Activated T-helper 9 cell treated with anti-CD3 and anti-CD28 coated beads, Interleukin-2, amount 50 U/mL, for 16 hours (primary cell): ENCODE results near the gene GSG1.
"Not testable (repeated sequence)": the region's sequence is repeated elsewhere in the genome, so short reads cannot be mapped to it uniquely, and the experiment has no call there.

ENCODE experiments used
- DNase-seq: peaks from one replicate; pipeline ENCODE4 v3.0.0-alpha.2; 2020; ENCODE audit warnings: low read depth

The GSG1 gene

DNA sequence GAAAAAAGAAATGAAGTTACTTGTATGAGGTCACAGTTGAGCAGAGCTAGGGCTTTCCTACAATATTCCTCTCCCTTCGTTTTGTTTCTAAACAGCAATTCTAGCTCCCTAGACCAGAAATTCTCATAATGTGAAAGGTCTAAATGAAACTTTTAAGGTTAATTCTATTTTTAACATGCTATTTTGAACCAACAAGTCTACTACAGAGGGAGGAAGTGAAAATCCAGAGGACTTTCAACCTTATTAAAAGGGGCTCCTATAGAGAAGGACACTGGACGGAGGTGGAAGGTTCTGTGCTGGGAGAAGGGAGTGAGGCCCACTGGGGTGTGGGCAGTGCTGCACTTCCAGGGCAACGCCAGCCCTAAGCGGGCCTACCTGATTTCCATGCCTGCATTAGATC lies 13.4 kb downstream of the GSG1 start:
- no peak for DNase-seq

DNA sequence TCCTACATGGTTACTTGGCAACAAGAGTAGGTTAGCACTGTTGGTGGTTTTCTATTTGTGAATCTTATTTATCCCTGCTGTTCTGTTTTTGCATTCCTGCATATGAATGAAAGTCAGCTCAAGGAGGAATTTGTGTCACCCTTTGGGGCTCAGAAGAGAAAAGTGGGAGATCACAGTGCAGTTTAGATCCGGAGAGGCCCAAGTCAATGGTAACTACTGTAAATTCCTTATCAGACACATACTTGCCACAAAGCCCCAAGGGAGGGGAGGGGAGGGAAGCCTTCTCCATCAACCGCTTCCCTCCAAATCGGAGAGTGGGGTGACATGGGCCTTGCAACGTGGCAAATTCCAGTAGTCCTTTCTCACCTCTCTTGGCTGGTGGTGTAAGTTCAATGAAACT lies 15.0 kb downstream of the GSG1 start:
- no peak for DNase-seq

DNA sequence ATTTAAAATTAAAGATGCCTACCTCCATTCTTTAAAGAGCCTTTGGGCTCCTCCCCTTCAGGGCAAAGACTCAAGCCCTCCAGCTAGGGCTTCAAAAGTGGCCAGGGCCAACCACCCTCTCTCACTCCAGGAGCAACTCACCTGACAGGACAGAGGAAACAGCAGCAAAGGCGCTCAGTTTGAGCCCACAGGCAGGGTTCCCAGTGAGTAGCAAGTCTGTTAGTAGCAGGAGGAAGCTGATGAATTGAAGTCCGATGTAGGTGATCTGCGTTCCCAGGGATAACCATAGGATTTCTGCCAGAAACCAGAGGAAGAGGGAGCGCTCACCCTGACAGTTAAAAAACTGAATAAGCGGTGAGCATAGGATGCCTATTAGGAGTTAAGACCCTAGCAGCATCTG lies 15.7 kb downstream of the GSG1 start:
- no peak for DNase-seq

DNA sequence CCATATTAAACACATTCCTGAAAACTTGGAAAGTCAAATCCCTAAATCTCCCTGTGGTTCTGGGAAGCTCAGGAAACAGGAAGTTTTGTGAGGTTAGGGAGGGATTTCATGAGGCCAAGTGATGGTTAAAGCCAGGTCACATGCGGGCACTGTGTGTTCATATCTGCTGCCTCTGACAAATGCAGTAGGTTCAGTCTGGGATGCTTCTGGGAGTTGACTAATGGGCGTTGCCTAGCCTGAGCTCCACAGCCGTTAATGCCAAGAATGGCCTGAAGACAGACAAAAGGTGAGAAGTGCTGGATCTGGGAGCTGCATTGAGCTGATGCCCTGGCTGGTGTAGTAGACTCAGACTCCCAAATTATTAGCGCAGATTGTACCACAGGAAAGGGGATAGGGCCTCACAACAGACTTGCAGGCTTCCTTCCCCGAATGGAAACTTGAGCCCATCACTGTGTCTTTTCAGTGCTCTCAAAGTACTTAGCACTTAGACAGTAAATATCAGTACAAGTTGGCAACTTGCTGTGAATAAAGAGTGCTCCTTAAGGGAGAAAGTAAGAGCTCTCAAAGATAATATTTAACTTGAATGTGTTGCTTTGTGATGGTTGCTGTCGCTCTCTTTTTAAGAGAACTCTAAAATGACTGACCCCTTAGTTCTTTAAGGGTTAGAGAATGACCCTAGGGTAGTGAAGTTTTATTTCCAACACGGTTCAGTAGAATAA lies 17.3 kb downstream of the GSG1 start:
- no peak for DNase-seq

DNA sequence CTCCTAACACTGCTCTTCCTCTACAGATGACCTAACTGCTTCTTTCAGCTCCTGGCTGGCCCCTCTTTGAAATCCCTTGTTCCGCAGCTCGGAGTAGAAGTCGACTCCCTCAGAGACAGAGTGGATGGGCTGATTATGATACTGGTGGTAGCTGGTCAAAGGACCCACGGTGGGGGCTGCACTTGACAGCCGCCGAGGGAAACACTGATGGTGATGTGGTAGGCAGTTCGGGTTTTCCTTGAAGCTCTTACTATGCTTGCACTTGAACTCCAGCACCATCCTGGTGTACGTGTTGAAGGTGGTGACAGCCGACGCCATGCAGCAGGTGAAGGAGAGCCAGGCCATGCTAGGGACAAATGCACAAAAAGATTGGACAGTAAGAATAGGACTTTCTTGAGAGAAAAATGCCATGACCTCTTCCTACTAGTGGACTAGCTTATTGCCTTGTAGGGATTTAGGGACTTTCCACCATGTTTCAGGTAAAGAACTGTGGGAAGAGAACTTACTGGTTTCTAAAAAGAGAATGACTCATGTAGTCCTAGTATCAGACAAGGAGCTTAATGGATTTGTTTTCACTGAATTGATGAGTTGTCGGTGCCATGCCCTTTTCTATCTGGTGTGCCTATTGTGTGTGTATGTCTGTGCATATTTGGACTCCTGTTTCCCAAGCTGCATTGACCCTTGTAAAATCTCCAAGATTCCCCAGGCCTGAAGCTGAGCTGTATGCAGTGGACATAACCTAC lies 18.4 kb downstream of the GSG1 start:
- no peak for DNase-seq

DNA sequence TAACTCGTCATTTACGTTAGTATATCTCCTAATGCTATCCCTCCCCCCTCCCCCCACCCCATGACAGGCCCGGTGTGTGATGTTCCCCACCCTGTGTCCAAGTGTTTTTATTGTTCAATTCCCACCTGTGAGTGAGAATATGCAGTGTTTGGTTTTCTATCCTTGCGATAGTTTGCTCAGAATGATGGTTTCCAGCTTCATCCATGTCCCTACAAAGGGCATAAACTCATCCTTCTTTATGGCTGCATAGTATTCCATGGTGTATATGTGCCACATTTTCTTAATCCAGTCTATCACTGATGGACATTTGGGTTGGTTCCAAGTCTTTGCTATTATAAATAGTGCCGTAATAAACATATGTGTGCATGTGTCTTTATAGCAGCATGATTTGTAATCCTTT lies 19.8 kb downstream of the GSG1 start:
- DNase-seq = not testable (repeated sequence)

DNA sequence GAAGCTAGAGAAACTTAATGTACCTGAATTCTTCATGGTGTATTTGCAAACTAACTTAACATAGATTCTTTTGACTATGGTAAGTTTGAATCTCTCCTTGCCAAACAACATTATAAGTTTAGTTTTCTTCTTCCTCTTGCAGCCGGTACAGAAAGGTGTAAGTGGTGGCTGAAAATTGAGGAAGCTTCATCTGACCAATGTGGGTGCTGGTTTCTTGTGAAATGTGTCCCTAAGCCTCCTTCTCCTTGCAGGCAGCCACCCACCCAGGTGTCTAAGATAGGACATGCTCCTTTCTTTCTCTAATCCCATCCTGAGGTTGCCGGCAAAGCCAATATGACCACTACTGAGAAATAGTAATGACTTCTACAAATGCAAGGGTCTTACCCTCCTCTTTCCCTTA lies 20.6 kb downstream of the GSG1 start:
- DNase-seq = no peak

DNA sequence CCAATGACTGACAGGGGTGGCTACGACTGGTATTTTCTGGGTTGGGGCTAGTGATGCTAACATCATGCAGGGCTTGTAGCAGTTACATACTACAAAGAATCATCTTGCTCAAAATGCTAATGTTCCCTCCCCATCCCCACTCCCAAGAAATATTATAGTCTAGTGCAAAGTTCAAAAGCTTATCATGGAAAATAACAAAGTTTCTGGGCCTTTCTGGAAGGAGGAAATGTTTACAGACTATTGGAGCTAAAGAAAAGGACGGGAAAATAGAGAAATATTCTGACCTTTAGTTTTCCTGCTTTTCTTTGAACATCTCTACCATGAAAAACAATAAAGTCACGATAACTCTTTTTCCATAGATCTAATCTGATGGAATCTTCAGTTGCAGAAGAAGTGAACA lies 23.2 kb downstream of the GSG1 start:
- no peak for DNase-seq

DNA sequence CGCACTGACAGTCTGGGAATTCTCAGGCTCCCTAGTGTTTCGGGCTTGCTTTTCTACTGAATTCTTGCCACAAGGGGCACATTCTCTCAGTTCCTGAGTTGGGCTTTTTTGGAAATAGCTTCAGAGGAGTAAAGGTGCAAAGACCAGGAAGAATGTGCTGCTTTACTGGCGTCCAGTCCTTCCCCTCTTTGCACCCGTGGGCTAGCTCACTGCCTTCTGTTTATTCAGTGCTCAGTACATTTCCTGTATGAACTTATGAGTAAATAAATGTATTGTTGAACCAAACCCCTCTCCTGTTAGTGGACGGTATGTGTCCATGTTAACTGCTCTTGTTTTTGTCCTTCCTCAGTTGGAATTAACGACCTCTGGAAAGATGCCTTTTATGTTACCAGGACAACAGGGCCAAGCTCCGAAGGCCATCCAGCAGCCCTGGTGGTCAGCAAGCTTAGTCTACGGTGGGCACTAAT lies 24.0 kb downstream of the GSG1 start:
- DNase-seq = no peak

DNA sequence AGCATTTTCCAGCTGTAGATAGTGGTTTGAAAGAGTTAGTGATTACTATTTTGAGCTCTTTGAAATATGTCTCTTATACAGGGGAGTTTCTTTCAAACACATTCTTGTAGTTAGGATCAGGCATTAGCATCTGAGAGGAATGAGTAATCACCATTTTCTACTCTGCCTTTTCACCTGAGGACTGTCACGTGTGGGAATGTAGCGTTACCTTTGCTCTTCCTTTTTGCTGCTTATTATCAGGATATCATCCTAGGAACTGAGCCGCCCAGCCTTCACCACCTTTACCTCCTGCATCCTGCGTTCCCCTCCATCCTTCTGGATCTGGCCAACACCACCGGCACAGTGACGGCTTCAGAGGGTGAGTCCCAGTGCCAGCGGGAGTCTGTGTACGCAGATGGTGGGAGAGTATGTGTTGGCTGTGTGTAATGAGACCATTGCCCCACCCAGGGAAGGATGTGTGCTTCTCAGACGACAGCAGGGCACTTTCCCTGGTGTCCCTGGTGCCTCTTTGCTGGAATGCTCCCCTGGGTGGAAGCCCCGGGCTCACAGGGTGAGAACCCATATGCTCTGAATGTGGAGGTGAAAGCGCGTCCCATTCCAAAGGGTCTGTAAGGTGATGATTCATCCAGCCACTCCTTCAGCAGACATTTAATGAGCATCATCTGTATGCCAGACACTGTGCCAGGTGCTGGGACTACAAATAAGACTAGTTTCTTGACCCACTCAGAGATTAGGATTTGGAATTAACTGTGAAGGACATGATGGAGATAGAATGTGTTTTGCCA lies 27.5 kb downstream of the GSG1 start:
- DNase-seq = no peak

DNA sequence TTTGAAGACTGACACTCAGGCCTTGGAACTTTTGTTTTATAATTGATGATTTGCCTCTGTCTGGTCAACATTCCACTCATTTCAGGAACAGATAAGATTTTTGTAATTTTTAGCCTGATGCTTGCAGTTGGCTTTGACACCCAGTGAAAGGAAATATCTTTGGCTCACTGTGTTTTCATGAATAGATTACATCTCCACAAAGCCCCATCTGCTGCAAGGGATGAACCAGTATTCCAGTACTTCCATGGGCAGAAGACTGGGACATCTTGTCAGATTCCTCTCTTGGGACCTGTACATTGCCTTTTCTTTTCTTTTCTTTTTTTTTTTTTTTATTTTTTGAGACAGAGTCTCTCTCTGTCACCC lies 28.4 kb downstream of the GSG1 start:
- DNase-seq = no peak

DNA sequence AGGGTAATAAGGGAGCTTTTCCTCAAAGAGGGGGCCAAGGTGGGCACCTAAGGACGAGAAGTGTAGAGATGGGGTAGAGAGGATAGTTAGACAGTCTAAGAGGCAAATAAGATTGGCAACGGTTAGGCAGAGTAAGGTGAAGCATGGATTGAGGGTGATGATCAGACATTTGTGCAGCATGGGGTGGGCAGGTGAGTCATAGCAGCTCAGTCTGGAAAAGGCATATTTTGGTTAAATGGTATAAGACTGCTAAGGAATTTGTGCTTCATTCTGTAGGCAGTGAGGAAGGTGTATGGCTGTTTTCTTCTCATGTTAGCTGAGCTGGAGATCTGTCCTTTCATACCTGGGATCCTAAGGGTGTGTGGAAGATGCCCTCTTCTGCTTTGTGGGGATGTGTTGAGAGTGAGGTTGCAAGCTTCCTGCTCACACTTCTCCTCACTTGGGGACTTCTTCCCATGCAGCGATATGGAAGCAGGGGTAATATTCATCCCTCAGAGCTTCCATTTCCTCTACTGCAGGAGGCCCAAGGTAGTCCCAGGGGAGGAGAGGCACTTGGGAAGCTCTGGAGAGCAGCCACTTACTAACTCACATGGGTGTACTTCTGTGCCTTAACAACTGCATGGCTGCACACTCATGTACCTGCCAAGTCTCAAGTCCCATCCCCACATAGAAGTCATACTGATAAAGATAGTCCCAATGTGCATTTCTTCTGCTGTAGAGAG lies 28.9 kb downstream of the GSG1 start:
- no peak for DNase-seq

DNA sequence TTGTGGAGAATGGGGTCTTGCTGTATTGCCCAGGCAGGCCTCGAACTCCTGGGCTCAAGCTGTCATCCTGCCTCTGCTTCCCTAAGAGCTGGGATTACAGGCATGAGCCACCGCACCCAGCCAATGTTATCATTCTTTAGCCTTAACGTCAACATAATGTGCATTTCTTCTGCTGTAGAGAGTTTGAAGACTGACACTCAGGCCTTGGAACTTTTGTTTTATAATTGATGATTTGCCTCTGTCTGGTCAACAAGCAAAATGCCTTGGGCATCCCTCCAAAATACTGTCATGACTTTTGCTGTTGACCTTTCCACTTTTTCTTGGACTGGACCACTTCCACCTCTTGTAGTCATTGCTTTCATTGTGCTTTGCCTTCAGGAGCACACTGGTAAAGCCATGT lies 30.3 kb downstream of the GSG1 start:
- DNase-seq = no peak

DNA sequence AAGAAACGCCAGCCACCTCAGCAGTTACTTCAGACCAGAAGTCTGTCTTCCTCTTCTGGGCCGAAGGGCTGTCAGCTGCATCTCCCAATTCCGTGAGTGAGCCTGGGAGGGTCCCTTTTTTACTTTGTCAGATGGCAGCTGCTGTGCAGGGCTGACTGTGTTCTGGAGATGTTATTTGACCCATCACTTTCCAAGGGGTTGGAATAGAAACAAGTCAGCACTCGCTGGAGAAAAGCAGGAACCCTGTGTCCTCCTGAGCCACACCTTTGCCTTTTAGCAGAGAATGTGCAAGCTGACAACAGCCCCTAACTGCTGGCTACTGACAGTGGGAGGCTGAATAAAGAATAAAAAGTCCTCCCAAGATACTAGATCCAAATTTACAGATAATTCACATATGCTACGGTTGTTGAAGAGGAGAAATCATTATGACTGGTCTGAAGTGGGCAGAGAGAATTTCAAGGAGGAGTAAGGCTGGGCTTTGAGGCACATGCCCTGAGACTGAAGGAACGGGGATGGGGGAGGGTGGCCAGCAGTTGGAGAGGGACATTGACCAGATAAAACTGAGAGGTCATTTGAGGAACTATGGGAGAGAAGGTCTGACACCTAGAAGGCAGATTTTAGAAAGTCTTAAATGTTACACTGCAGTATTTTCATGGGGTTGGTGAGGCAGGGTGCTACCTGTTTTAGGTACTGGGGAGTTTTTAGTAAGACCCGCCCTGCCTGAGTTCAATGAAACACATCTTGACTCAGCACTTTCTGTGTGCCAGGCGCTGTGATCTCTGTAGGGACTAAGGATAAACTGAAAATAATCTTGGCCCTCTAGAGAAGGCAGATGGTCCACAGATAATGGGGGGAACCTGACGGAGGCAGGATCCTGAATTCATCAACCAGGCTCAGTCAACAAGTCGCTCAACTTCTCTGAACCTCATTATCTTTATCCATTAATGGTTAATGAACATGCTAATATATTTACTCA lies 31.9 kb downstream of the GSG1 start:
- DNase-seq = no peak

DNA sequence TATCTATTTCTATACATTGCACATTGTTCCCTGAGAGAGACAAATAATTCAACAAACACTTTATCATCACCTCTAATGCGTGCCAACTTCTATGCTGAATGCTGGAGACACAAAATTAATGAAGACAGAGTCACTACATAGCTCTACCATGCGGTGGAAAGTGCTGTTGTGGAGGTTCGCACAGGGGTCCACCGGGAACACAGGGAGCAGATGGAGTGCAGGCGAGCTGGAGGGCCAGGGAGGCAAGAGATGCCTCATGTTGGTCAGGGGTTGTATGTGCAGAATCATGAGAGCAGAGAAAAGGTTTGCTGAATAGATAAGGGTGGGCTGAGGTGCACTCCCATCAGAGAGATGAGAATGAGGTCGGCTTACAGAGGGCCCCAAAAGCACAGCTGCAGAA lies 34.1 kb downstream of the GSG1 start:
- no peak for DNase-seq

DNA sequence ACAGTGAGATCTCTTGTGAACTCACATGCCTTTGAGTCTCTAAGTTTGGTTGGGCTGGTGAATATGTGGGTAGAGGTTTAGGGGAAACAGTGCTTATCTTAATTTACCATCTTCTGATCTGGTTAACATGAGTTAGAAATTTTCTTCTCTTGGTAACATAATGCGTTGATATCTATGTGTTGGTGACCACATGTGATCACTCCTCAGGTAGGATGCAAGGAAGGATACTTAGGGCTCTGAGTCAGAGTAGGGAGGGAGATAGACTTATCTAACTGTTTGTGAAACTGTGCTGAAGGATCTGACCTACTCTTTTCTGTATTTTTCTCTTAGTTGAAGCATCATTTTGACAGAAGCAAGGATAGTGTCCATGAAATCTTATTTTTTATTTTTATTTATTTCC lies 36.1 kb downstream of the GSG1 start:
- no peak for DNase-seq

DNA sequence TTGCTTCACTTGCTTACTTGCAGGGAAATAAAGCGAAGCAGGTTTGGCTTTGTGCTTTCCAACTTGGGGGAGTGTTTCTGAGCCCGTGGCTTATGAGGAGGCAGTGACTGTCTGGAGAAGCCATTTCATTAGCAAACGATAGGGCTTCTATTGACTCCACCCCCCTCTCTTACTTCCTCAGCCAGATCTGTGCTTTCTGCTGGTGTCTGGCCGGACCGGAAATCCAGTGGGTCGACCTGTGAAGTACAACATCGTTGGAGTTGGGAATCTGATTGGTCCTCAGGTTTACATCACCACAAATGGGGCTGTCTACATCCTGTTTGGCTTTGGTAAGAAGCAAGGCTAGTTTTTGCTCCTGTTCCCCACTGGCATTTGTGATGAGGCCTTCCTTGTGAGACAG lies 37.0 kb downstream of the GSG1 start:
- DNase-seq = no peak

DNA sequence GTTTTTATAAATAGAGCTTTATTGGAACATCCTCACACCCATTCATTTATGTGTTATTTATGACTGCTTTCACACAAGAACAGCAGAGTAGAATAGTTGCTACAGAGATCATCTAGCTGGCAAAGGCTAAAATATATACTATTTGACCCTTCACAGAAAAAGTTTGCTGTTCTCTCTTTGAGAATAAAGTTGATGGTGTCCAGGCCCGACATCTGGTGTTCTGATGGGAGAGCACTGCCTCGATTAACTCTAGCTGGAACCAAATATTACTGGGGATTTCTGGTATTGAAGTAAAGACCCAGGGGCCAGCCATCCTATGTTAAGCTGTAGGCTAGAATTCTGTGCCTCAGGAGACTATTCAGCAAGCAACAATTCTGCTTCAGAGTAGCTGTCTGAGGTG lies 37.5 kb downstream of the GSG1 start:
- no peak for DNase-seq

DNA sequence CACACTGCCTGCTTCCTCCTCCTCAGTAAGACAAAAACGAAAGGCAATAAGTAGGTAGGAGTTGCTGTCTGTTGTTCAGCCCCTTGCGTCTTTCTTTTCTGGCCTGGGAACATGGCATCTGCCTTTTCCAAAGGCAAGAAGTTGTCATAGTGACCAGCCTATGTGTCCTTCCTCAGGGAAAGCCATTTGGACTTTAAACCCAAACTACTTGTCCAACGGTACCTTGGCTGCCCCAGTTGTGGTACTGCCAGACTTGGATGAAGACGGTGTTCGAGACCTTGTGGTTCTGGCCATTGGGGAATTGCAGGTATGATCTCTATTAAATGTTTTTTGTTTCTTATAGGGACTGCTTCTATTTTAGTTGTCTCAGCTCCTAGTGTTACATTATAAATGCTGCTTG lies 40.8 kb downstream of the GSG1 start:
- no peak for DNase-seq

DNA sequence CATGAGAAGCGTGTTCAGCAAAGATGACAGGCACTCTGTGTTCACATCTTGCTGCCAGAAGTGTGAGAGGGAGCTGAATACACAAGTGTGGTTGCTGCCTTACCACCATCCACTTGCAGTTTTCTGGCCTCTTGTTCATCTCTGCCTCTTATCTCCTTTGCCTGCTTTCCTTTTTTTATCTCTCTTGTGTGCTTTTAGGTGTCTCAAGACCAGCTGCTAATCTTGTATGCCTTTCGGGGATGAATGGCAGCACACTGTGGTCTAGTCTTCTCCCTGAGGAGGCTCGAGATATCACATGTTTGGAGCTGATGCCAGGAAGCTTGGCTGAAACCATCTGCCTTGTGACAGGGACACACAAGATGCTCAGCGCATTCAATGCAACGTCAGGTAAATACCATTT lies 42.1 kb downstream of the GSG1 start:
- DNase-seq = no peak

DNA sequence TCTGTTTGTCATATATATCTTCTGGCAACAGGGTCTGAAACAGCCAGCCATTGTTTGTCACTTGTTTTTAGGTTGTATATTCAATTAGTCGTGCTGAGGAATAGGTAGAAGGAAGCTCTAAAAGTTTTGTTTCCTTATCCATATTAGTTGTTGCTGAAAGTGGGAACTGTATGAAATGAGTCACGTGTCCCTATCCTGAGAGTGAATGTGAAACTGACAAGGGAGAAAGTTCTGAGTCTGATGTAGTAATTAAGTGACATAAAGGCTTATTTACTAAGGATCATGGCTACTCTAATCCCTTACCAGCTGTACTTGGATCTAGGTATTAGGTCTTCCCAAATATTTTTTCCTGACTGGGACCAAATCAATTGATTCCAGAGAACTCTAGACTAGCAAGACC lies 42.9 kb downstream of the GSG1 start:
- DNase-seq = no peak
